HEK293 (cell line): ENCODE measurements around the gene PRR19.

Experiments used
- CTCF ChIA-PET: fragments of 350-600 bp; formaldehyde crosslinking; extraction: SDS; loops from one replicate; lab custom pipeline; 2021; ENCODE audit warnings: antibody characterized with exemption; lab: Yijun Ruan, JAX
- POLR2A ChIA-PET: fragments of 300-600 bp; formaldehyde crosslinking; extraction: SDS; loops from one replicate; lab custom pipeline; 2020; ENCODE audit warnings: antibody characterized with exemption, inconsistent platforms; lab: Yijun Ruan, JAX
- H3K27ac ChIP-seq: fragments of 200-500 bp; sonication (Bioruptor generic); 2 replicates; pipeline ENCODE4 v1.5.1; 2014; ENCODE audit warnings: low read depth, low read length, control low read depth, inconsistent platforms; ENCODE audit errors: extremely low read depth
- H3K36me3 ChIP-seq, 2 experiments: fragments of 200-500 bp in 1 of 2; sonication (Bioruptor generic) in 1 of 2; 1 replicate in 1 of 2; 2 replicates in 1 of 2; pipeline ENCODE4 v1.5.1; 2014 to 2017; ENCODE audit warnings: inconsistent platforms in 2 of 2, low read length in 2 of 2; ENCODE audit not compliant: control insufficient read depth in 2 of 2, insufficient read depth in 1 of 2
- H3K4me1 ChIP-seq: fragments of 200-500 bp; sonication (Bioruptor generic); 2 replicates; pipeline ENCODE4 v1.5.1; 2014; ENCODE audit warnings: mild to moderate bottlenecking, low read length, inconsistent platforms; ENCODE audit not compliant: control insufficient read depth, insufficient read depth
- H3K4me3 ChIP-seq: 2 replicates; pipeline ENCODE4 v1.5.1; 2011; ENCODE audit warnings: low read depth, mild to moderate bottlenecking, control low read depth, low read length, moderate library complexity
- H3K9me3 ChIP-seq: fragments of 200-500 bp; sonication (Bioruptor generic); 2 replicates; pipeline ENCODE4 v1.5.1; 2014; ENCODE audit warnings: low read depth, low read length, inconsistent platforms; ENCODE audit not compliant: control insufficient read depth, insufficient read depth
- MZF1 ChIP-seq: fragments of 450-650 bp; formaldehyde crosslinking; IDR thresholded peaks from 2 replicates; pipeline ENCODE4 v1.5.1; 2017; ENCODE audit warnings: missing biosample characterization, missing genetic modification characterization, borderline replicate concordance
- RBAK ChIP-seq: fragments of 450-650 bp; formaldehyde crosslinking; IDR thresholded peaks from 2 replicates; pipeline ENCODE4 v1.5.1; 2016; ENCODE audit warnings: missing biosample characterization, missing genetic modification characterization
- SP3 ChIP-seq: fragments of 450-650 bp; formaldehyde crosslinking; IDR thresholded peaks from 2 replicates; pipeline ENCODE4 v1.5.1; 2016; ENCODE audit warnings: missing biosample characterization, missing genetic modification characterization
- SP7 ChIP-seq: fragments of 450-650 bp; formaldehyde crosslinking; IDR thresholded peaks from 2 replicates; pipeline ENCODE4 v1.5.1; 2016; ENCODE audit warnings: missing biosample characterization, missing genetic modification characterization
- ZBTB17 ChIP-seq: fragments of 450-650 bp; formaldehyde crosslinking; IDR thresholded peaks from 2 replicates; pipeline ENCODE4 v1.5.1; 2016; ENCODE audit warnings: missing biosample characterization, missing genetic modification characterization
- ZBTB21 ChIP-seq: fragments of 450-650 bp; formaldehyde crosslinking; IDR thresholded peaks from 2 replicates; pipeline ENCODE4 v1.5.1; 2017; ENCODE audit warnings: missing biosample characterization, missing genetic modification characterization
- ZBTB8A ChIP-seq: fragments of 450-650 bp; formaldehyde crosslinking; IDR thresholded peaks from 2 replicates; pipeline ENCODE4 v1.5.1; 2016; ENCODE audit warnings: missing biosample characterization, missing genetic modification characterization
- ZNF202 ChIP-seq: fragments of 450-650 bp; formaldehyde crosslinking; IDR thresholded peaks from 2 replicates; pipeline ENCODE4 v1.5.1; 2016; ENCODE audit warnings: missing biosample characterization, missing genetic modification characterization, borderline replicate concordance
- ZNF266 ChIP-seq: fragments of 450-650 bp; formaldehyde crosslinking; IDR thresholded peaks from 2 replicates; pipeline ENCODE4 v1.5.1; 2016; ENCODE audit warnings: missing biosample characterization, missing genetic modification characterization, low read depth
- ZNF37A ChIP-seq: fragments of 450-650 bp; IDR thresholded peaks from 2 replicates; pipeline ENCODE4 v1.5.1; 2018; ENCODE audit warnings: missing biosample characterization, missing genetic modification characterization
- ZNF423 ChIP-seq: fragments of 450-650 bp; formaldehyde crosslinking; IDR thresholded peaks from 2 replicates; pipeline ENCODE4 v1.5.1; 2016; ENCODE audit warnings: missing biosample characterization, missing genetic modification characterization
- ZNF513 ChIP-seq: fragments of 450-650 bp; IDR thresholded peaks from 2 replicates; pipeline ENCODE4 v1.5.1; 2018; ENCODE audit warnings: missing biosample characterization, missing genetic modification characterization
- ZNF518A ChIP-seq: fragments of 450-650 bp; formaldehyde crosslinking; conservative IDR thresholded peaks from 2 replicates; pipeline ENCODE4 v1.5.1; 2016; ENCODE audit warnings: low read depth, missing biosample characterization, missing genetic modification characterization
- ZNF521 ChIP-seq: fragments of 450-650 bp; formaldehyde crosslinking; IDR thresholded peaks from 2 replicates; pipeline ENCODE4 v1.5.1; 2017; ENCODE audit warnings: missing biosample characterization, mild to moderate bottlenecking, missing genetic modification characterization
- ZNF529 ChIP-seq: fragments of 450-650 bp; formaldehyde crosslinking; IDR thresholded peaks from 2 replicates; pipeline ENCODE4 v1.5.1; 2017; ENCODE audit warnings: missing genetic modification characterization, missing biosample characterization; ENCODE audit not compliant: insufficient replicate concordance
- ZNF558 ChIP-seq: fragments of 450-650 bp; formaldehyde crosslinking; IDR thresholded peaks from 2 replicates; pipeline ENCODE4 v1.5.1; 2016; ENCODE audit warnings: missing biosample characterization, missing genetic modification characterization
- ZNF580 ChIP-seq: fragments of 450-650 bp; formaldehyde crosslinking; IDR thresholded peaks from 2 replicates; pipeline ENCODE4 v1.5.1; 2016; ENCODE audit warnings: missing biosample characterization, missing genetic modification characterization
- ZNF585B ChIP-seq: fragments of 450-650 bp; formaldehyde crosslinking; IDR thresholded peaks from 2 replicates; pipeline ENCODE4 v1.5.1; 2016; ENCODE audit warnings: missing biosample characterization, missing genetic modification characterization
- ZNF596 ChIP-seq: fragments of 450-650 bp; IDR thresholded peaks from 2 replicates; pipeline ENCODE4 v1.5.0; 2018; ENCODE audit warnings: missing biosample characterization, mild to moderate bottlenecking, missing genetic modification characterization, moderate library complexity
- ZNF621 ChIP-seq: fragments of 450-650 bp; formaldehyde crosslinking; IDR thresholded peaks from 2 replicates; pipeline ENCODE4 v1.5.1; 2017; ENCODE audit warnings: missing biosample characterization, missing genetic modification characterization
- ZNF629 ChIP-seq: fragments of 450-650 bp; formaldehyde crosslinking; IDR thresholded peaks from 2 replicates; pipeline ENCODE4 v1.5.1; 2017; ENCODE audit warnings: missing biosample characterization, missing genetic modification characterization
- ZNF670 ChIP-seq: fragments of 450-650 bp; formaldehyde crosslinking; IDR thresholded peaks from 2 replicates; pipeline ENCODE4 v1.5.1; 2016; ENCODE audit warnings: missing biosample characterization, missing genetic modification characterization, low read depth
- ZNF704 ChIP-seq: fragments of 450-650 bp; formaldehyde crosslinking; IDR thresholded peaks from 2 replicates; pipeline ENCODE4 v1.5.1; 2016; ENCODE audit warnings: missing biosample characterization, missing genetic modification characterization
- ZNF76 ChIP-seq: fragments of 450-650 bp; formaldehyde crosslinking; IDR thresholded peaks from 2 replicates; pipeline ENCODE4; 2016; ENCODE audit warnings: low read depth, missing biosample characterization, missing genetic modification characterization, borderline replicate concordance
- ZSCAN30 ChIP-seq: fragments of 450-650 bp; IDR thresholded peaks from 2 replicates; pipeline ENCODE4 v1.5.1; 2018; ENCODE audit warnings: missing biosample characterization, mild to moderate bottlenecking, missing genetic modification characterization, moderate library complexity

The PRR19 gene

GRCh38 chr19:42353341-42354015, 51.5 kb downstream of the PRR19 start (continued):
- TF ChIP-seq ZNF518A (no peak), ZNF585B (tag by site-specific recombination) (no peak), ZNF202 (tag by site-specific recombination) (no peak), ZNF670 (tag by site-specific recombination) (no peak), SP3 (tag by site-specific recombination) (no peak), ZBTB8A (tag by site-specific recombination) (no peak), ZNF580 (no peak)

- Histone ChIP-seq H3K4me1 (no peaks in the 10 kb centered on the region), H3K27ac (no peak overlapping the region)
- TF ChIP-seq ZNF513 (tag by site-specific recombination) = no peak
- TF ChIP-seq ZSCAN30 = no peak
- no peak for TF ChIP-seq ZNF423 (tag by site-specific recombination)
- TF ChIP-seq ZBTB21 = no peak
- TF ChIP-seq ZNF596 (tag by site-specific recombination) = no peak
- no peak for TF ChIP-seq ZBTB17 (tag by site-specific recombination)
- no peak for TF ChIP-seq MZF1
- no peak for TF ChIP-seq SP7 (tag by site-specific recombination)
- TF ChIP-seq ZNF629 = no peak
- no peak for TF ChIP-seq ZNF37A (tag by site-specific recombination)
- TF ChIP-seq ZNF266 = no peak
- TF ChIP-seq ZNF76 = no peak
- no peak for TF ChIP-seq ZNF558 (tag by site-specific recombination)
- no peak for TF ChIP-seq ZNF521 (tag by site-specific recombination)
- TF ChIP-seq ZNF621 (tag by site-specific recombination) = no peak
- TF ChIP-seq RBAK (tag by site-specific recombination) = no peak
- TF ChIP-seq ZNF704 = no peak
- no peak for TF ChIP-seq ZNF529 (tag by site-specific recombination)
- TF ChIP-seq, all 188 proteins: peak for 0
- Histone ChIP-seq H3K9me3 (no peaks in the 10 kb centered on the region), H3K36me3 (peaks cover 31 to 78% of the 10 kb centered on the region in 2 experiments), H3K4me3 (no peak overlapping the region)
- POLR2A ChIA-PET = interaction anchor here (0.5 kb wide), 1 partner anchor 76 kb away, joined by 4 read pairs; no protein-coding TSS in a partner anchor
- CTCF ChIA-PET = interaction anchor here (0.6 to 1.0 kb wide), 3 partner anchors 13 to 410 kb away, joined by 3 to 4 read pairs (median 3); no protein-coding TSS in a partner anchor
Observed at GRCh38 chr19:42355896-42356295, 54.0 kb downstream of the PRR19 start.
